Stimulated activated CD4-positive, alpha-beta T cell treated with anti-CD3 and anti-CD28 coated beads, Interleukin-4, amount 100 ng/mL, for 48 hours (primary cell): ENCODE measurements around the gene SOSTDC1.

ENCODE experiments used
- DNase-seq, 2 donors: peaks; one replicate each; pipeline ENCODE4 v3.0.0-alpha.2; 2020; ENCODE audit warnings: low read depth in 2 of 2

The SOSTDC1 gene

GRCh38 chr7:16419859-16420258 lies 45.7 kb downstream of the SOSTDC1 start:
- DNase-seq = no peak

GRCh38 chr7:16419126-16419525 lies 46.4 kb downstream of the SOSTDC1 start:
- no peak for DNase-seq

GRCh38 chr7:16417906-16418305 lies 47.6 kb downstream of the SOSTDC1 start:
- no peak for DNase-seq

- DNase-seq = no peak
Observed at GRCh38 chr7:16416289-16417282, 49.0 kb downstream of the SOSTDC1 start.

GRCh38 chr7:16412274-16413254 lies 53.0 kb downstream of the SOSTDC1 start:
- no peak for DNase-seq
